CMK (cell line): ENCODE results near the gene DNAH17.

Experiments
- DNase-seq: peaks from one replicate; pipeline ENCODE4 v3.0.0-alpha.2; 2010; ENCODE audit warnings: low read depth

Gene DNAH17

DNA sequence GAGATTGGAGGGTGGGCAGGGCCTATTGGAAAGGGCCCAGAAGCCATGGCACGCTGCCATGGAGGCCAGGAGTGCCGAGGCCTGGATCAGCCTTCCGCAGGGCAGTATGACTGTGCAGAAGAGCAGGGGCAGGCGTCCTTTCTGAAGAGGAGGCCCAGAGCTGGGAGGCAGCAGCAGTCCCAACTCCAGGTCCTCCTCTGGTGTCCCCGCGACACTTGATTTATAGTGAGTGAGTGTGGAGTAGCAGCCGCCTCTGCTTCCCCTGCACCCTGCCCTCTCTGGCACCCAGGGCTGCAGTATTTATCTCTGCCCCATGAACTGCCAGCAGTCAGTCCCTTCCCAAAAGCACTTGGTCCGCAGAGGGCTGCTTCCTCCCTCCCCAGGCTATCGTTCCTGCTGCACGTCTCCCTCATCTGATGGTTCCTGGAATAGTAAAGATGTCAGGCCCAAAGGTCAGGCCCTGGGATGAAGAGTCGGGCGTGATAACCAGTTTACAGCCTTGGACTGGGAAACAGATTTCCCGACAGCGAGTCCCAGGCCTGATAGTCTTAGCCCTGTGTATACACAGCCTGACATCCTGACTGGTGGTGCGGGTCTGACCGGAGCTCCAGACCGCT is 165.8 kb downstream of the DNAH17 start:
- no peak for DNase-seq

DNA sequence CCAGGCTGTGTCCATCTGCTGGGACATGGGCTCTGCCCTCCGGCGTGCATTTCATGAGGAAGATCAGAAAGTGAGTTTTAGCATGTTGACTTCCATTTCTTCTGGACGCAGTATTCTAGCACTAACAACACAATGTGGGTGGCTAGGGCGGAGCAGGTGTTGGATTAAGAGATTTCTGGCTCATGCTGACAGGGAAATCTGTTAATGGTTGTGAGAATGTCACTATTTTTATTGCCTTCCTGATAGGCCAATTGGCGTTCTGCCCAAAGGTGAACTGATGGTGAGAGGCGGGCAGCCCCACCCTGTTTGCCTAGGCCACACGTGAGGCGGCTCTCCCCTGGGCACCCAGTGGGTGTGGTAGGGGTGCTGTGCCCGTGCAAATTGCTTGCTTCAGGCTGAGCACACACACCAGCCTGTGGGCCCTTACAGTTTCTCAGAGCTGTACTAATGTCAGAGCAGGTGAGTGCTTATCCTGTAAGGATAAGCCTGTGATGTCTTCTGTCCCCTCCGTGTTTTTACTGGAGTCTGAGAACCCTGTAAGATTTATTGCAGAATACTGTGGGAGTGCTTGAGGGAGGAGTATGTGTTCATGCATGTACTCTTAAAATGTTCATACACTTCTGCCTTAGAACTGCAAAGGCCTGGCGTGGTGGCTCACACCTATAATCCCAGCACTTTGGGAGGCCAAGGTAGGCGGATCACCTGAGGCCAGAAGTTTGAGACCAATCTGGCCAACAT is 167.8 kb downstream of the DNAH17 start:
- no peak for DNase-seq

DNA sequence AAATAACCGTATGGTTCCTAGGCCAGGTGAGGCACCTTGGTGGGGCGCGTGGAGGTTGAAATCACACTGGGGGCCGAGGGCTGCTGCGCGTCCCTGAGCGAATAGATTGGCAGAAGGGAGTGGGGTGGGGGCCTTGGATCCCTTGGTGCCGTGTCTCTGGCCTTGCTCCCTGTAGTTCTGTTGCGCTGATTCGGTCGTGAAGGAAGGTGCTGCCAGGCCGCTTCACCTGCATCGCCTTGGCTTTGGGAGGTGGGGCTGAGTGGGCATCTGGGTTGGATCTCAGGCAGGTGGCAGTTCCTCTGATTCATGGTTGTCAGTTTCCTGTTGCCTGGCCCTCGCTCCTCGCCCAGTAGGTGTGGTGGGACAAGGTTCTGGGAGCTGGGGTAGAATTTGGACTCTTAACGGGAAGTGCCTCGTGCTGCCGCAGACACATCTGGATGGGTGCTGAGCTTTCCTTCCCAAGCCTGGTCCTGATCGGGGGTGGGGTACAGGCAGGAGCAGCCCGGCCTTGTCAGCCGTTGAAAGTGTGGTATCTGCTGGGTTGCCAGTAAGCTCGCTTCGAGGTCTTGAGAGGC is 168.6 kb downstream of the DNAH17 start:
- no peak for DNase-seq

DNA sequence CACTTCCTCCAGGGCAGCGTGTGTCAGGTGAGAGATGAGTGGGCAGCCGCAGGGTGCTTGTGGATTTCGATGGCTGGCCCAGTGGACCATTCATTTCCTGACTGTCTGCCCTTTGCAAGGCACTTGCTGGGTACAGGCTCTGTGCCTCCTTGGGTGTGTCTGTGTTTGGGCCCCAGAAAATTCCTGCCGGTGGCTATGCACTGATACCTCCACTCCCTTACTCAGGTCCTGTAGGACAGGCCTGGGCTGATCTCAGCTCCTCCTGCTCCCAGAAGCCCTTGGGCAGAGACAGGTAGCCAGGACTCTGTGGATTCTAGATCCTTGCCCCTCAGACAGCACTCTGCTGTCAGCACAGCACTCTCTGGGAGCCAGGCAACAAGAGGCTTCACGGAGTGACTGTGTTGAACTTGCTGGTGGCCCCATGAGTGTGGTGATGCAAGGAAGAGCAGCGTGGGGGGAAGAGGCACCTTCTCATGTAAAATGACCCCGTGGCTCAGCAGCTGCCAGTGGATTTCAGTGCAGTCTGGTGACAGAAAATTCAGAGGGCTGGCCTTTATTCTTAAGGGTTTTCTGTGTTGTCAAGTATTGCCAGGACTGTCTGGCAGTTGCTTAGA is 169.7 kb downstream of the DNAH17 start:
- DNase-seq, result no peak

DNA sequence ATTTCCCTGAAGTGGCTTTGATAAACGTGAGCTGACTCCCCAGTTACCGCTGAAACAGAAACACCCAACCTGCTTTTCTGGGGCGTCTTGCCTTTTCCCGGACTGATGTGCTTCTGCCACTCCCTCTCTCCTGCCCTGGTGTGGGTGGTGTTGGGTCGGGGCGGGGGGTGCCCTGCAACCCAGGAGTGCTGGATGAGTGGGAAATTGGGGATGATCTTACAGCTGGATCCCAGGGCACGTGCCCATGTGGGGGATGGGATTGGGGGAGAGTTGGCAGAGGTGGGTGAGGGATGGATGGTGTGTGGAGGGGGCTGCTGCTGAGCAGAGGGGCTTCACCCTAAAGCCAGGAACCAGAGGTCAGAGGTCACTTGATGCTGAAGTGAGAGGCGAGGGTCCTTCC is 170.3 kb downstream of the DNAH17 start:
- no peak for DNase-seq

DNA sequence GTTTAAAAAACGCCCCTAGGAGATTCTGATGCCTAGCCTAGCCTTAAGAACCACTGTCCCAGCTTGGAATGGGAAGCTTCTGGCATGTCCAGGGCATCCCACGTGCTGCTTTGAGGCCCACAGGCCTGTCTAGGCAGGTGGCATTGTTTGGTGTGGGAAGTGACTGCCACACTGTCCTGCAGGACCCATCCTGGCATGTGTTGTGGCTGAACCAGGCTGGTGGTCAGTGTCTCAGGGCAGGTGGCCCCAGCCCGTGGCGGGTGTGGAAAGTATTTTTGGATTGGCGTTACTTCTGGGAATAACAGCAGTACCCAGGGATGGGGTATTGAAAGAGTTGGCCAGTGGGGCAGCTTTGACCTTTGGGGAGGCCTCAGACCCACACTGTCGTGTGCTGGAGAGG is 170.8 kb downstream of the DNAH17 start:
- DNase-seq, result no peak

DNA sequence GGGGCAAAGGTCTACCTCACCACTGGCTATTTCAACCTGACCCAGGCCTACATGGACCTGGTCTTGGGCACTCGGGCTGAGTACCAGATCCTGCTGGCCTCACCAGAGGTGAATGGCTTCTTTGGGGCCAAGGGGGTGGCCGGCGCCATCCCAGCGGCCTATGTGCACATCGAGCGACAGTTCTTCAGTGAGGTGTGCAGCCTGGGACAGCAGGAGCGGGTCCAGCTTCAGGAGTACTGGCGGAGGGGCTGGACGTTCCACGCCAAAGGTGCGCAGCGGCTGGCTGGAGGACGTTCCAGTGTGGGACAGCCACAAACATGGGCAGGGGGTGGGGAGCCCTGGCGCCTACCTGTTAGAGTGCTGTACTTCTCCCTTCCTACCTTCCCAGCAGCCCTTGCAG is 173.4 kb downstream of the DNAH17 start:
- no peak for DNase-seq

DNA sequence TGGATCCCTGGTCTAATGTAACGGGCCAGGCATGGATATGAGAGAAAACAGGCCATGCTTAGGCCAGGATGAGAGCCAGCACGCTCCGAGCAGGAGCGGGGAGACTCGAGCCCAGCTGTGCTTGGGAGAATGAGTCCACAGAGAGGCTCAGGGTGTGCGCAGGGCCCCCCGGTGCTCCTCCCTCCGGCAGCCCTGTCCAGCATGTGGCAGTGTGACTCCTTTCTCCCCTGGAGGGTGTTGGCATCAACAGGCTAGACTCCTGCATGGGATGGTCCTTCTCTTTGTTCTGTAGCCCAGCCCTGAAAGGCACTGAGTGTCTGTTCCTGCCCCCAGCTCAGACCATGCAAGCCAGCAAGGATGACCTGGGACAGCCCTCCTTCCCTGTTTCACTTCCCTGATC is 175.3 kb downstream of the DNAH17 start:
- no peak for DNase-seq

DNA sequence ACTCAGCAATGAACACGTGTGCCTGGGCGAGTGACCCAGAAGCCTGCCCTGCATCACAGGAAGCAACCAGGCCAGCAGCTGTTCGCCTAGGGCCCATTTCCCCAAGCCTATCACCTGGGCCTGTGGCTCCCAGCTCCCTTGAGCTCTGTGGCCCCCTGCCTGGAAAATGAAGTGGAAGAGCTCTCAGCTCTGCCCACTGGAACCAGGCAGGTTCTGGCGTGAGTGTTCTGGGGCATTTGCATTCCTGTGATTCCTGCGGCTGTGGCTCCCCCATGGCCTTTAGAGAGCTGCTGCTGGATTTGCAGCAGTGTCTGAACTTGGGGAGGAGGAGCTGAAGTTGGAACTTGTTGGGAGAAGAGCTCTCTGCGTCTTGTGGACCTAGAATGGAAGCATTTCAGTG is 175.9 kb downstream of the DNAH17 start:
- DNase-seq, result no peak

DNA sequence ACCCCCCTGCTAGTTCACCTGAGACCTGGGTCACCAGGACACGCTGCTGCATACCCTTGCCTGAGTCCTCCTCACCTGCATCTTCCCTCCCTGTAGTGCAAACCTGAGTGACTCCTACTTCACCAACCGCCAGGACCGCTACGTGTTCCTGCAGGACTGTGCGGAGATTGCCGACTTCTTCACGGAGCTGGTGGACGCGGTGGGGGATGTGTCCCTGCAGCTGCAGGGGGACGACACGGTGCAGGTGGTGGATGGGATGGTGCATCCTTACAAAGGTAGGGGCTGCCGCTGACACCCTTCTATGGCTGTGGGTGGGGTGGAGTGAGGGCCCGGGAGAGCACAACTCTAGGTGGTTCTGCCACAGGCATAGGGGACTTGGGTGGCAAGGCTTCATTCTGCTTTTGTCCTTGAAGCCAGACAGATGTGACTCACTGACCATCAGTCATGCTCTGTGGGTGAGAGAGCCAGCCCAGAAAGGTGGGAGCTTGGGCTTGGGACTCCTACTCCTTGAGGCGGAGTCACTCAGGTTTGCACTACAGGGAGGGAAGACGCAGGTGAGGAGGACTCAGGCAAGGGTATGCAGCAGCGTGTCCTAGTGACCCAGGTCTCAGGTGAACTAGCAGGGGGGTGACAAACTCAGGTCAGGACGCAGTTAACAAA is 176.5 kb downstream of the DNAH17 start:
- no peak for DNase-seq

DNA sequence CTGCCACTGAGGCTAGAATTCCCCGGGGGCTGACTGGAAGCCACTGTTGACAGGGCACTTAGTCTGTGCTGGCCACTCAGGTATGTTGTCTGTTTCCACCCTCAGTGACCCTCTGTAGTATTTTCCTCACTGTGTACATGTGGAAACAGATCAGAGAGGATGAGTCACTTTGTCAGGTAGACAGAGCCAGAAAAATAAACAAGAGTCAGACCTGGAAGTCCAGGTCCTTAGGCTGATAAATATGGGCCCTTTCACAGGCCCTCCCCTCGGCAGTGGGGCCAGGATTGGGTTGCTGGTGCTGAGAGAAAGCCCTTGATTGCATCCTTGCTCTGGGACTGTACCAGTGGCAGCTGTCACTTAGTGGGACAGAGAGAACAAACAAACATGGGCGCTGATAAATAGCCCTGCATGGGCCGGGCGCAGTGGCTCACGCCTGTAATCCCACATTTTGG is 177.5 kb downstream of the DNAH17 start:
- no peak for DNase-seq

DNA sequence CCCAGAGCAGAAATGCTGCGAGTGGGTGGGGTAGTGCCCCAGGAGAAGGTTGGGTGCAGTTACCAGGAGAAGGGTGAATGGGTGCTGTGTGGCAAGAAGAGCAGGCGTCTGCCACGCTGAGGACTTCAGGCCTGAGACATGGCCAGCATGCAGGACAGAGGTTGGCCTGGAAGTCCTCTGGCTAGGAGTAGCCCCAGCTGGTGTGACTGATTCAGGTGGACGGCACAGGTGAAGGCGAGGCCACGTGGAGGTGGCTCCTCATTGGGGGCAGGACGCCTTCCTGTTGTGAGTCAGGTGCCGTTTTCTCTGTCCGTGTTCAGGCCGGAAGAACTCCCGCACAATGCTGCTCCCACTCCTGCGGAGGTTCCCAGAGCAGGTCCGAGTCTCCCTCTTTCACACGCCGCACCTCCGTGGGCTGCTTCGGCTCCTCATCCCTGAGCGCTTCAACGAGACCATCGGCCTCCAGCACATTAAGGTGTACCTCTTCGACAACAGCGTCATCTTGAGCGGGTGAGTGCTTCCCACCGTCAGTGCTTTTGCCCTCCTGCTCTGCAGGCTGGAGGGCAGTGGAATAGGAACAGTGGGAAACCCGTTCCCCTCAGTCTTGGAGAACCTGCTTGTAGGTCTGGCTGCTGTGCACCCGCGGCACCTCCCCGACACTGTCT is 178.0 kb downstream of the DNAH17 start:
- no peak for DNase-seq

DNA sequence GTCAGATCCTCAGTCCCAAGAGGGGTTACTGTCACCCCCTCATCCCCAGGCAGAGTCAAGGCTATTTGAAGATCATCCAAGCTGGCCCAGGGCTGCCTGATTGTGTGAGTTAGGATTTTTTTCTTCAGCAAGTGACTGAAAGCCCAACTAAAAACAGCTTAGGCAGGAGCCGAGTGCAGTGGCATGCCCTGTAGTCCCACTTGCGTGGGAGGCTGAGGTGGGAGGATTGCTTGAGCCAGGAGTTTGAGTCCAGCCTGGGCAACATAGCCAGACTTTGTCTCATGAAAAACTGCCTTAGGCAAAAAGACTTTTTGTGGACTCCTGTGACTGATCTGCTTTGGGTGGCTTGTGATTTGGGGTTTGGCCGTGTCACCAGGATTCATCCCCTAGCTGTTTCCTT is 178.8 kb downstream of the DNAH17 start:
- no peak for DNase-seq

DNA sequence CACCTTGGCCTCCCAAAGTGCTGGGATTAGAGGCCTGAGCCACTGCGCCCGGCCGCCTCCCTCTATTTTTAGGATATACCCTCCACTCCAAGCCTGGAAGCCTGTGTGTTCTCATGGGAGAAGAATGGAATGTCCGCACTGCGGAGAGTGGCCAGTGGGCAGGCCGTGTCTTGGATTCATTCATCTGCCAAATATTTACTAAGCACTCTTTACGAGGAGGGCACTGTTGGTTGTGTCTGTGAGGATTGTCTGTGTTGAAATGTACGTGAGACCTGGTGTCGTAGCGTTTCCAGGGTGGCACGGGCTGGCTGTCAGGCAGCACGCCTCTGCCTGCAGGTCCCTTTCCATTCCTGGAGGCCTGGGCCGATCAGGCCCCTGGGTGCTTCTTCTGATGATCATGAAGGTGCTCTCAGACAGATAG is 179.5 kb downstream of the DNAH17 start:
- DNase-seq, result no peak

DNA sequence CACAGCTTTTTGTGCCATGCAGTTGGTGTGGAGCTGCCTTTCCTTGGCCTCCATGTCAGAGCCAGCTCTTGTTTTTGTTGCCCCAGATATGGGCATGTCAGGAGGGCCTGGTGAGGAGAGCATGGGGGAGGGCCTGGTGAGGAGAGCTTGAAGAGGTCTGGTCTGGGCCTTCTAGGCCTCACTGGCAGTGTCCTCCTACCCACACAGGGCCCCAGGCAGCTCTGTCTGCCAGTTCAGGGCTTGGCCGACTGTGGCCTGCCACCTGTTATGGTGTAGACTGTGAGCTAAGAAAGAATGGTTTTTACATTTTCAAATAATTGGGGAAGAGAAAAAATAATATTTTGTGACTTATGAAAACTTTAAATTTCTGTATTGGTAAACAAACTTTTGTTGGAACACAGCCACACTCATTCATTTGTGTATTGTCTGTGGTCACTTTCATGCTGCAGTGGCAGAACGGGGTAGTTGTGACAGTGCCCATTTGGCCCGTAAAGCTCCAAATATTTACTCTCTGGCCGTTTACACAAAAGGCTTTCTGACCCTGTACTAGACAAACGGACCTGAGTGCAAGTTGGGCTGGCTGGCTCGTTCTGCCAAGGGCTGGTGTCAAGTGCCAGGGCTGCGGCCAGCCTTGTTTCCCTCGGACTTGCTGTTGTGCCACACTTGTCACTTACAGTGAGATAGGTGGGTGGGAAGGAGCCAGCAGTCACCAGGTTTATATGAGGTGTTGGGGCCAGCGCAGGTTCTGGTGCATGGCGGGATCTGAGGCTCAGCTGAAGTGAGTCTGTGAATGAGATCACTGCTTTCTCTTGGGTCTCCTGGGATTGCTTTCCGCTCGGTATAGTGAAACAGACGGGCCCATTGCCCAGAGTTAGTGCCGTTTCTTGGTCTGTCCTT is 180.5 kb downstream of the DNAH17 start:
- no peak for DNase-seq

DNA sequence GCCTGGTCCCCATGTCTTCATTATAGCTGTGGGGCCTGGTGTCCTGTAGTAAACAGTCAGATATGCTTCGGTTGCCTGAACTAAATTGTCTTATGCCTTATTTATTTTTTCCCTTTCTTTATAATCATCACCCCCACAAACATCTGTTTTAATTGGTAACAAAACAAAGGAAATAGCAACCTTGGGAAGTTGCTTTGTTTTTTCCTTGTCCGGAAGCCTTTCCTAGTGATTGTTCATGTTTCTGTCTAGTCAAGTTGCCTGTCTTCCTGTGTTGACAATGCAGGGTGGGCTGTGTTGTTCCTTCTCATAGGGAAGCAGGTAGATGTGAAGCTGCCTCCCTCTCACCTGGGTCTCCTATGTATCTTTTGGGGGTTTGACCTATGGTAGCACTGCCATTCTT is 182.0 kb downstream of the DNAH17 start:
- no peak for DNase-seq

DNA sequence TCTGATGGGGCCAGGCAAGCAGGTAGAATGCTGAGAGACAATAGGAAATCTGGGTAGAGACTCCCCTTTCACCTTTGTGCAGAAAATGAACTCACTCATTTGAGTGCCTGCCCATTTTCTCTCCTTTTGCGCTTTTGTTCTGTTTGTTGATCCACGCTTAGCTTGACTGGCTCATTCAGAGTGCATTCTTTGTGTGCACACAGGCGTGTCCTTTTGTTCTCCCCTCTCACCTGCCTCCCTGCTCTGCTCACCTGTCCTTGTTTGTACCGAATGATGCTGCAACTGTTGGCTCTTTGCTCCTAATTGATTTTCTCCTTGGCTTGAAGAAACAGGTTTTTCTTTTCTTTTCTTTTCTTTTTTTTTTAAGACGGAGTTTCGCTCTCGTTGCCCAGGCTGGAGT is 183.0 kb downstream of the DNAH17 start:
- no peak for DNase-seq

DNA sequence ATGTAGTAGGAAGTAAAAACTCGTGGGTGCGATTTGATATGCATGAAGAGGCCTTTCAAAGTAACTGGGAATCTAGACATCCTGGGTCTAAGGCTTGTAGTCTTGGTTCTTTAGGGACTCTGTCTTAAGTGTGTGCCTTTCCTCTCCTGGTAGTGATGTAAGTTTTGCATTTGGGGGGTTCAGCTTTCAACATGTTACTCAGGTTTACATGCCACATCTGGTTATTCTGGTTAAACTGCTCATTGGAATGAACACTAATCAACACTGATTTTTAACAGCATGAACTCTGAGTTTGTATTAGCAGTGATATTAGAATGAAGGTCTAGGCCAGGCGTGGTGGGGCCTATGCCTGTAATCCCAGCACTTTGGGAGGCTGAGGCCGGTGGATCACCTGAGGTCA is 183.6 kb downstream of the DNAH17 start:
- DNase-seq, result no peak

DNA sequence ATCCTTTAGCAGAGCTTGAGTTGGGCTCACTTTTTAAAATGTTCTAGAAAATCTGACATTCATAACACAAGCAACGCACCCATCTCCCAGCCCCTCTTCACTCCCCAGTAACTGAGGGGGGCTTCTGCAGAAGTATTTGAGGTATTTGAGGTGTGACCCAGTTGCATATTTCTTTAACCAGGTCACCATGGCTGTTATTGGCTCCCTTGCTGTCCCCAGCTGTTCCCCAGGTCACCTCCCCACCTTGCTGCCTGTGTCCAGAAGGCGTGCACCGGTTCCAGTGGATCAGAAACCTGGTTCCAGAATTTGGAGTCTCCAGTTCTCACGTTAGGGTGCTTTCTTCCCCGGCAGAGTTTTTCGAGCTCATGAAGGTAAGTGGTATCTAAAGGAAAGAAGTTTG is 184.9 kb downstream of the DNAH17 start:
- DNase-seq, result no peak

DNA sequence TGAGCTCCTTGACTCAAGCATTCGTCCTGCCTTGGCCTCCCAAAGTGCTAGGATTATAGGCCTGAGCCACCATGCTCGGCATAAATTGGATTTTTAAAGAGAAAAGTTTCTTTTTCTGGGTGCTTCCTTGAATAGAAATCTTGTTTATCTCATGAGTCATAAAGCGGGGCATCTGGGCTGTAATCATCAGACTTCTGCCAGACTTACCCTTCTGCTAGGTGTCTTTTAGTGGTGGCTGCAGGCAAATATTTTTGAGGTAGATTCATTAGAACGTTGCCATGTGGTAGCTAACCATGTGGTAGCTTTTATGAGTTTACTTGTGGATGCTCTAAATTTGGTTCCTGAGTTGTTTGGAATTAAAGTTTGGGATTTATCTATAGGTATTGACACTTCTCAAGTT is 185.4 kb downstream of the DNAH17 start:
- no peak for DNase-seq

DNA sequence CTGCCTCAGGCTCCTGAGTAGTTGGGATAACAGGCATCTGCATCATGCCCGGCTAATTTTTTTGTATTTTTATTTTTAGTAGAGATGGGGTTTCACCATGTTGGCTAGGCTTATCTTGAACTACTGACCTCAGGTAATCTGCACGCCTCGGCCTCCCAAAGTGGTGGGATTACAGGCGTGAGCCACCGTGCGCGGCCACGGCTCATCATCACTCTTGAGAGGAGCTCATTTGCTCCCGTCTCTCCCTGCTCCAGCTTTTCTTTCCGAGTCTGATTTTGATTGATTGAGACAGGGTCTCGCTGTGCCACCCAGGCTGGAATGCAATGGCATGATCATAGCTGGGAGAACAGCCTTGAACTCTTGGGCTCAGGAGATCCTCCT is 186.2 kb downstream of the DNAH17 start:
- no peak for DNase-seq
